Mesendoderm (in vitro differentiated cells): Measurements from ENCODE around the gene SELENBP1.

Source experiments
- DNase-seq: peaks from one replicate; pipeline ENCODE4 v3.0.0; 2013
- H2AK5ac ChIP-seq: 2 replicates; pipeline ENCODE4 v1.6.1; 2013; ENCODE audit warnings: low read length, inconsistent platforms
- H2BK120ac ChIP-seq: 2 replicates; pipeline ENCODE4 v1.6.1; 2013; ENCODE audit warnings: low read depth, mild to moderate bottlenecking, low read length, moderate library complexity, mixed read lengths
- H2BK15ac ChIP-seq: replicated peaks from 2 replicates; pipeline ENCODE4 v1.6.1; 2013; ENCODE audit warnings: low read depth, mild to moderate bottlenecking, moderate library complexity
- H2BK5ac ChIP-seq: 2 replicates; pipeline ENCODE4 v1.6.1; 2013; ENCODE audit warnings: low read length, inconsistent platforms
- H3K18ac ChIP-seq: 2 replicates; pipeline ENCODE4 v1.6.1; 2013; ENCODE audit warnings: mild to moderate bottlenecking, low read length, mixed read lengths
- H3K23ac ChIP-seq: one replicate; pipeline ENCODE4 v1.6.1; 2013; ENCODE audit warnings: low read length
- H3K27ac ChIP-seq: 2 replicates; pipeline ENCODE4 v1.5.1; 2013; ENCODE audit warnings: low read depth, mild to moderate bottlenecking, inconsistent platforms, low read length, moderate library complexity
- H3K27me3 ChIP-seq: 2 replicates; pipeline ENCODE4 v1.6.1; 2013; ENCODE audit warnings: low read length, control low read depth, mild to moderate bottlenecking, inconsistent platforms; ENCODE audit not compliant: insufficient read depth, poor library complexity
- H3K36me3 ChIP-seq: 2 replicates; pipeline ENCODE4 v1.6.1; 2013; ENCODE audit warnings: low read length, inconsistent platforms; ENCODE audit not compliant: control insufficient read depth, insufficient read depth
- H3K4ac ChIP-seq: one replicate; pipeline ENCODE4 v1.6.1; 2013; ENCODE audit warnings: low read depth, mild to moderate bottlenecking, low read length, moderate library complexity
- H3K4me1 ChIP-seq: 2 replicates; pipeline ENCODE4 v1.6.1; 2013; ENCODE audit warnings: low read depth, low read length, inconsistent platforms; ENCODE audit not compliant: control insufficient read depth
- H3K4me2 ChIP-seq: 2 replicates; pipeline ENCODE4 v1.6.1; 2013; ENCODE audit warnings: low read length
- H3K4me3 ChIP-seq: 2 replicates; pipeline ENCODE4 v1.5.1; 2013; ENCODE audit warnings: mild to moderate bottlenecking, low read length
- H3K56ac ChIP-seq: one replicate; pipeline ENCODE4 v1.6.1; 2013; ENCODE audit warnings: low read length
- H3K79me1 ChIP-seq: 2 replicates; pipeline ENCODE4 v1.6.1; 2013; ENCODE audit warnings: low read length, inconsistent platforms
- H3K79me2 ChIP-seq: 2 replicates; pipeline ENCODE4 v1.6.1; 2013; ENCODE audit warnings: mild to moderate bottlenecking, low read length; ENCODE audit not compliant: control insufficient read depth, insufficient read depth
- H3K9ac ChIP-seq: 2 replicates; pipeline ENCODE4 v1.6.1; 2013; ENCODE audit warnings: low read length, inconsistent platforms
- H4K5ac ChIP-seq: one replicate; pipeline ENCODE4 v1.6.1; 2013; ENCODE audit warnings: low read length
- H4K8ac ChIP-seq: one replicate; pipeline ENCODE4 v1.6.1; 2013; ENCODE audit warnings: low read depth, mild to moderate bottlenecking, control low read depth, low read length, moderate library complexity
- WGBS: extraction: QIAGEN DNeasy Blood & Tissue Kit; methylation state at CpG from one replicate; pipeline ENCODE4 v1.1.7; 2013; ENCODE audit warnings: low lambda C conversion rate, missing lambda C conversion rate; ENCODE audit not compliant: insufficient coverage; ENCODE audit errors: extremely low coverage; 5-methylcytosine and 5-hydroxymethylcytosine counted together

SELENBP1 gene

GRCh38 chr1:151408891-151409290 lies 36.4 kb upstream of the SELENBP1 start:
- DNase-seq = no peak
- no peak overlapping the region for H2BK120ac ChIP-seq
- no peaks in the 10 kb centered on the region for H3K27me3 ChIP-seq
- no peaks in the 10 kb centered on the region for H3K79me2 ChIP-seq
- no peak overlapping the region for H3K9ac ChIP-seq
- H3K79me1 ChIP-seq = peaks cover 4% of the 10 kb centered on the region
- no peak overlapping the region for H3K4me3 ChIP-seq
- H2BK5ac ChIP-seq = no peak overlapping the region
- H2BK15ac ChIP-seq = no peak overlapping the region
- H3K23ac ChIP-seq = no peak overlapping the region
- no peak overlapping the region for H3K56ac ChIP-seq
- H3K18ac ChIP-seq = no peak overlapping the region
- H2AK5ac ChIP-seq = no peak overlapping the region
- no peak overlapping the region for H3K4me2 ChIP-seq
- peaks cover 22% of the 10 kb centered on the region for H3K36me3 ChIP-seq
- no peak overlapping the region for H4K5ac ChIP-seq
- H4K8ac ChIP-seq = no peak overlapping the region
- no peaks in the 10 kb centered on the region for H3K4me1 ChIP-seq
- H3K27ac ChIP-seq = no peak overlapping the region
- H3K4ac ChIP-seq = no peak overlapping the region

- WGBS = no CpG with 5 or more reads among the region's 3 CpGs
Measured at GRCh38 chr1:151407304-151407703, 34.8 kb upstream of the SELENBP1 start.

GRCh38 chr1:151406176-151406575 lies 33.7 kb upstream of the SELENBP1 start:
- WGBS = no CpG with 5 or more reads among the region's 8 CpGs
- Histone ChIP-seq H3K4me1 (no peaks in the 10 kb centered on the region), H3K36me3 (peaks cover 23% of the 10 kb centered on the region)

More at GRCh38 chr1:151407304-151407703, 34.8 kb upstream of the SELENBP1 start:
- no peak overlapping the region for H3K18ac ChIP-seq
- no peak overlapping the region for H3K27ac ChIP-seq
- no peak overlapping the region for H3K4me2 ChIP-seq
- no peak overlapping the region for H2BK15ac ChIP-seq
- no peaks in the 10 kb centered on the region for H3K27me3 ChIP-seq
- H2BK120ac ChIP-seq = no peak overlapping the region
- H3K79me2 ChIP-seq = no peaks in the 10 kb centered on the region
- H3K23ac ChIP-seq = no peak overlapping the region
- no peak overlapping the region for H3K4ac ChIP-seq
- H3K56ac ChIP-seq = no peak overlapping the region
- DNase-seq = no peak
- H3K79me1 ChIP-seq = peaks cover 4% of the 10 kb centered on the region
- no peak overlapping the region for H3K9ac ChIP-seq
- peaks cover 22% of the 10 kb centered on the region for H3K36me3 ChIP-seq
- H4K8ac ChIP-seq = no peak overlapping the region
- no peak overlapping the region for H2AK5ac ChIP-seq
- H3K4me1 ChIP-seq = no peaks in the 10 kb centered on the region
- H3K4me3 ChIP-seq = no peak overlapping the region
- no peak overlapping the region for H2BK5ac ChIP-seq
- H4K5ac ChIP-seq = no peak overlapping the region

GRCh38 chr1:151405187-151405951 lies 32.9 kb upstream of the SELENBP1 start:
- Histone ChIP-seq H3K36me3 (peaks cover 29% of the 10 kb centered on the region), H2BK5ac (no peak overlapping the region), H3K79me1 (peaks cover 11% of the 10 kb centered on the region), H2BK15ac (no peak overlapping the region), H3K23ac (no peak overlapping the region), H3K4me2 (no peak overlapping the region), H3K56ac (no peak overlapping the region), H3K4me3 (no peak overlapping the region), H3K27ac (no peak overlapping the region), H3K9ac (no peak overlapping the region), H2AK5ac (no peak overlapping the region), H3K27me3 (no peaks in the 10 kb centered on the region), H2BK120ac (no peak overlapping the region), H3K4me1 (peaks cover 8% of the 10 kb centered on the region), H3K18ac (no peak overlapping the region), H3K4ac (no peak overlapping the region), H4K8ac (no peak overlapping the region), H3K79me2 (peaks cover 9% of the 10 kb centered on the region), H4K5ac (no peak overlapping the region)
- WGBS = no CpG with 5 or more reads among the region's 13 CpGs
- no peak for DNase-seq

More at GRCh38 chr1:151406176-151406575, 33.7 kb upstream of the SELENBP1 start:
- Histone ChIP-seq H3K9ac (no peak overlapping the region), H3K4me3 (no peak overlapping the region), H4K8ac (no peak overlapping the region), H3K27ac (no peak overlapping the region), H3K18ac (no peak overlapping the region), H3K4me2 (no peak overlapping the region), H3K27me3 (no peaks in the 10 kb centered on the region), H3K4ac (no peak overlapping the region), H3K56ac (no peak overlapping the region), H4K5ac (no peak overlapping the region), H2AK5ac (no peak overlapping the region), H3K79me1 (peaks cover 4% of the 10 kb centered on the region), H3K23ac (no peak overlapping the region), H2BK5ac (no peak overlapping the region), H2BK15ac (no peak overlapping the region), H2BK120ac (no peak overlapping the region), H3K79me2 (peaks cover under 1% of the 10 kb centered on the region)
- DNase-seq = no peak

- Histone ChIP-seq H3K27ac (no peak overlapping the region), H4K8ac (no peak overlapping the region), H3K4me2 (no peak overlapping the region), H2AK5ac (no peak overlapping the region), H3K4ac (no peak overlapping the region), H3K27me3 (no peaks in the 10 kb centered on the region), H2BK5ac (no peak overlapping the region), H2BK120ac (no peak overlapping the region), H3K79me2 (peaks cover 18% of the 10 kb centered on the region), H3K9ac (no peak overlapping the region), H3K4me3 (no peak overlapping the region), H2BK15ac (no peak overlapping the region), H4K5ac (no peak overlapping the region), H3K23ac (no peak overlapping the region), H3K4me1 (peaks cover 8% of the 10 kb centered on the region), H3K79me1 (peaks cover 17% of the 10 kb centered on the region), H3K18ac (no peak overlapping the region), H3K36me3 (peaks cover 26% of the 10 kb centered on the region), H3K56ac (no peak overlapping the region)
- WGBS = no CpG with 5 or more reads among the region's 3 CpGs
- DNase-seq = no peak
Measured at GRCh38 chr1:151403612-151404011, 31.1 kb upstream of the SELENBP1 start.

- no peak overlapping the region for H4K8ac ChIP-seq
- H3K36me3 ChIP-seq = peaks cover 26% of the 10 kb centered on the region
- WGBS = no CpG with 5 or more reads among the region's 2 CpGs
- H3K79me2 ChIP-seq = peaks cover 18% of the 10 kb centered on the region
- H2BK120ac ChIP-seq = no peak overlapping the region
- no peak overlapping the region for H2BK5ac ChIP-seq
- no peak overlapping the region for H3K4ac ChIP-seq
- no peak overlapping the region for H3K9ac ChIP-seq
- H3K79me1 ChIP-seq = peaks cover 17% of the 10 kb centered on the region
- H3K4me2 ChIP-seq = no peak overlapping the region
- no peak overlapping the region for H3K27ac ChIP-seq
- H3K4me3 ChIP-seq = no peak overlapping the region
- H4K5ac ChIP-seq = no peak overlapping the region
- H2BK15ac ChIP-seq = no peak overlapping the region
- DNase-seq = no peak
- H3K23ac ChIP-seq = no peak overlapping the region
- H3K27me3 ChIP-seq = no peaks in the 10 kb centered on the region
- no peak overlapping the region for H2AK5ac ChIP-seq
- H3K18ac ChIP-seq = no peak overlapping the region
- H3K4me1 ChIP-seq = peaks cover 8% of the 10 kb centered on the region
- H3K56ac ChIP-seq = no peak overlapping the region
Measured at GRCh38 chr1:151402764-151403163, 30.3 kb upstream of the SELENBP1 start.
